ENCODE measurements around the gene KLHL22.
"Not testable (repeated sequence)": the region's sequence is repeated elsewhere in the genome, so short reads cannot be mapped to it uniquely, and the experiment has no call there.

KLHL22 gene

DNA sequence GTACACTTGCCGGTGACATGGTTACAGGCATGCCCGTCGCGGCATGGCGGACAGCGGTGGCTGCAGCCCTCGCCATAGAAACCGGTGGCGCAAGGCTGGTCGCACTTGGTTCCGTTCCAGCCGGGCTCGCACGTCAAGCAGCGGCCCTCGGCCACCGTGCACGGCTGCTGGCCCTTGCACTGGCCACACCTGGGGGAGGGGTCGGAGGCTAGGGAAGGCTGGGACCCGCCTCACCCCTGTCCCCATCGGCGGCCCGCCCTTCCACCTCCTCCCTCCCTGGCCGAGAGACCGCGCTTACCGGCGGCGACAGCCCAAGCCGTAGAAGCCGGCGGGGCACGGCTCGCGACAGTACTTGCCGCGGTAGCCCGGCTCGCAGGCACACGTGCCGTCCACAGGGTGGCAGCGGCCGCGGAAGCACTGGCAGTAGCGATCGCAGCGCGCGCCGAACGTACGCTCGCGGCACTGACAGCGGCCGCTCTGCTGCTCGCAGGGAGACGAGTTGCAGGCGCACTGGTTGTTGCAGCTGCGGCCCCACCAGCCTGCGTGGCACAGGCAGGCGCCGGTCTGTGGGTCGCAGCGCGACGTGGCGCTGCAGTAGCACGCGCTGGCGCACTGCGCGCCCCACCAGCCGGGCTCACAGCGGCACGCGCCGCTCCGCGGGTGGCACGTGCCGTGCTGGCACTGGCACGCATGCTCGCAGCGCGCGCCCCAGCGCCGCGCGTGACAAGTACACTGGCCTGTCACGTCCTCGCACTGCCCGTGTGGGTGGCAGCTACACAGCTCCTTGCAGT lies 64.7 kb downstream of the KLHL22 start:
- peak; percentile 73 for DNase-seq

GRCh38 chr22:20430101-20430719 lies 65.4 kb downstream of the KLHL22 start:
- no peak for DNase-seq

GRCh38 chr22:20429254-20430100 lies 66.1 kb downstream of the KLHL22 start:
- peak; percentile 83 for DNase-seq

GRCh38 chr22:20428496-20429253 lies 66.9 kb downstream of the KLHL22 start:
- DNase-seq = no peak

GRCh38 chr22:20427945-20428417 lies 67.6 kb downstream of the KLHL22 start:
- DNase-seq = no peak

GRCh38 chr22:20427104-20427944 lies 68.3 kb downstream of the KLHL22 start:
- no peak for DNase-seq

DNA sequence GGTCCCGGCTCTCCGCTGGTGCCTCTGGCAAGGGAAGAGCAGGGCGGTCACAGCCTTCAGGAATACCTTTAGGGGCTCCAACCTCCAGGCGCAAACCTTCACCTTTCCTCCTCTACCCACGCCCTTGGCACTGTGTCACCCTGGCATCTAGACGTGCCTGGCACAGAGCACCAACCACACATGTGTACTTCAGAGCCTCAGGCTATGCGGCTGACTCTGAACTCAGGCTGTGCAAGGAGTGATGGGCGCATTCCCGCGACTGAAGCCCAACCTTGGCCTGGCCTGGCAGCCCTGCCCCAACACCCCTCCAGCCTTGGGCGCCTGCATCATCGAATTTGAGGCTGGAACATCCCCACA lies 69.4 kb downstream of the KLHL22 start:
- no peak for DNase-seq

DNA sequence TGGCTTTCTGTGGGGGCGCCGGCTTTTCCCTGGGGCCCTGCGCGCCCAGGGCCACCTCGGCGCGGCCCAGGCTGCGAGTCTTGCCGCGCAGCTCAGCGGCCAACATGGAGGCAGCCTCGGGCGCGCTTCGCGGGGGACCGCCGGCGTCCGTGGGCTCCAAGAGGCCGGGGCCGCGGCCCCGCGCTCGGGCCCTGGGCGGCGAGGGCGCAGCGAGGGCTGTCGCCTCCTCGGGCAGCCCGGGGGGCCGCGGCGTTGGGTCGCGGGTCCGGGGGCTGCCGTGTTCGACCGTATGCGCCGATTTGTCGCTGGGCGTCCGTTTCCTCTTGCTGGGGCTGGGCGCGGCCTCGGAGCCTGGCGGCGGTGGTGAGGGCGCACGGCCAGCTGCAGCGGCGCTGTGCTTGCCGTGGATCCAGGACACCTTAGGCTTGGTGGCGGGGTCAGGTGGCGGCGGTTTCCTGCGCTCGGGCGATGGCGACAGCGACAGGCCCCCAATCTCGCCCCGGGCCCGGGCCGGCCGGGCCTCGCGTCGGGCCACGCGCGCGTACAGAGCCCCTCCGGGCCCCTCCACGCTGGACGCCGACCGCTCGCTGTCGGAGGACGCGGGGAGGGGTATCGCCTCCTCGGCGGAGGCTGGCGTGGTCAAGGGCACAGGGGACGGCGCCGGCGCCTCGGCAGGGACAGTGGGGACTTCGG lies 69.9 kb downstream of the KLHL22 start:
- DNase-seq = no peak

DNA sequence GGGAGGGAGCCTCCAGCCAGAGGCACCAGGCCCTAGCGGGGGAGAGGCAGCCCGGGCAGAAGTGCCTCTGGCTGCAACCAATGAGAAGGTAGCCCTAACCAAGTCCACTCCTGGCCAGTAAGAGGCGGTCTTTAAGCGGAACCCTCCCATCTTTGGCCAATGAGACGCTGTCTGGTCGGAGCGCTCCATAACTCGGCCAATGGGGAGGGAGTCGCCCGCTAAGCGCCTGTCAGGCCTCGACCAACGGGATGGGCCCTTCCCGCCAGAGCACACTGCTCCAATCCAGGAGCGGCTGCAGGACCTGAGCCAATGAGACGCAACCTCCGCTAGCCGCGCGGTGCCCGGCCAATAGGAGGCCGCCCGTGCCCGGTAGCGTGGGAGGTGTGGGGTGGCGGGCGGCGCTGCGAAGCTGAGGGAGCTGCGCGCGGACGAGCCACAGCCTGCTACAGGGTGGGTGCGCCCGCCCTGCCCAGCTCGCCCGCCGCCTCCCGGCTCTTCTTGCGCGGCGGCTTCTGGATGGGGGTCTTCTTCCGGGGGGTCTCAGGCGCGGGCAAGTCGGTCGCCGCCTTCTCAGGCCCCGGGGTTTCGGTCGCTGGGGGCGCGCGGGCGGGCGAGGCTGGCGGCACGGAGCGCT lies 70.5 kb downstream of the KLHL22 start:
- DNase-seq = no peak

GRCh38 chr22:20424568-20424931 lies 71.0 kb downstream of the KLHL22 start:
- no peak for DNase-seq

DNA sequence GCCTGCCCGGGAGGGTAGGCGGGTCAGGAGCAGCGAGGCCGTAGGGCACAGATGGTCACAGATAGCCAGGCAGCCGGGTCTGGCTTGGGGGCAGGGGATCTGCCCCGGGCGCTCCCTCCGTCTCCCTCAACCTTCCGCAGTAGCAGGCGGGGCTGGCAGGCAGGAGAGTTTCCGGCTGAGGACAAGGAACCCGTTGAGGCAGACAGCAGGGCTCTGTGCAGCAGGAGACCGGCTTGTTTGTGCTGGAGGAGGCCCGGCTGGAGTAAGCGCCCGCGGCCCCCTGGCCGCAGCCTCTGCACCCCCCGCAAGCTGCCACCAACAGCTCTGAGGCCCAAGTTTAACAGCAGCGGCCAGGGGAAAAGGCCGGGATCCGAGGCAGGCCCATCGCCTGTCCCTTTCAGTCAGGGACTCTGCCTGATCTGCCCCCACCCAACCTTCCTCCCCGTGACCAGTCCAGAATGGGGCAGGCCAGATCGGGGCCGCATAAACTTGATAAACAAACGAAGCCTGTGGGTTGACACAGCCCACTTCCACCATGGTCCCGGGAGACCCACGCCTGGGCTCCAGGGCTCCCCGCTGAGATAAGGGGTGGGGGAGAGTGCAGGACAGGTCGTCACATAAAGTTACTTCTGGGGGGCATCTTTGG lies 71.6 kb downstream of the KLHL22 start:
- no peak for DNase-seq

- DNase-seq = no peak
Observed at GRCh38 chr22:20423008-20423905, 72.3 kb downstream of the KLHL22 start.

- DNase-seq = no peak
Observed at GRCh38 chr22:20422271-20423007, 73.2 kb downstream of the KLHL22 start.

DNA sequence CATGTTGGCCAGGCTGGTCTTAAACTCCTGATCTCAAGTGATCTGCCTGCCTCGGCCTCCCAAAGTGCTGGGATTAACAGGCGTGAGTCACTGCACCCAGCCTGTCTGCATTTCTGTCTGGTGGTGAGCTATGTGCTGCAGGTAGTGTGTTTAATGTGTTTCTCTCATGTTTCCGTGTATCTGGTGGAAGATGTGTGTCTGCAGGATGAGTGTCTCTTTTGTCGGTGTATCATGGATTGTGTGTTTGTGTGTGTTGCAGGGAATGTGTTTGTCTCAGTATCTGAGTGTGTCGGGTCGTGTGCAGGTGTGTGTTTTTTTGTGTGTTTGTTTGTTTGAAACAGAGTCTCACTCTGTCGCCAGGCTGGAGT lies 74.1 kb downstream of the KLHL22 start:
- DNase-seq = no peak

DNA sequence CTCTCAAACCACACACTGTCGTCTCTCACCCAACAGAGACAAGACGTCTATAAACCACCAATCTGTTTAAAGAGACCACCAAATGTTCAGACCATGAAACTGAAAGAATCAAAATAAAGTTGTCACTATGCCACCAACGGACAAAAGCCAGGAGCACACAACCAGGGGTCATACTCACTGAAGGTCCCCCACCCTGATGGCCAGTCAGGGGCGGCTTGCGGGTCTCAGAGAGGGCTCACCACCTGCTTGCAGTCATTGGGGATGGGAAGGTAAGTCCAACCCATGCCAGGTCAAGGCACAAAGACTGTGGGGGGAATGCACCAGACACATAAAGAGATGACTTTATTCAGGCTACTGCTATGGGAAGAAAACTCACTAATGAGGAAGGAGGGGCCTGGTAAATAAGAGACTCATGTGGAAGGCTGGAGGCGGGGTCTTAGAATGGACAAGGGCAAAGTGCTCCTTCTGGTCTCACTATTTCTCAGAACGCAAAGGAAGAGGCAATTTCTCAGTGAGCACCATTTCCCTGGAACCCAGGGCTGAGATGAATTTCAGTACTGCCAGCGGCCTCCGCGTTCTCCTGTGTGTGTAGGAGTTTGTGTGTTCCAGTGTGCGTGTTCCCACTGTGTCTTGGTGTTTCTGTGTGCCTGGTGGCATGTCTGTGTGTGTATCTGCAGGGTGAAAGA lies 75.3 kb downstream of the KLHL22 start:
- DNase-seq = no peak

DNA sequence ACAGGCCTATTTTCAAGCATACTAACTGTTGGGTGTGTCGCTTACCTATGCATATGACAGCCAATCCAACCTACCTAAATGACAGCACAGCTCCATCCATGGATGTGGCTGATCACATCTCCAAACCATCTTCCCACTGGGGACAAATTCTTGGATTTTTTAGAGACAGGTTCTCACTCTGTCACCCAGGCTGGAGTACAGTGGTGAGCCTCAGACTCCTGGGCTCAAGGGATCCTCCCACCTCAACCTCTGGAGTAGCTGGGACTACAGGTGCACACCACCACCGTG lies 76.0 kb downstream of the KLHL22 start:
- no peak for DNase-seq

DNA sequence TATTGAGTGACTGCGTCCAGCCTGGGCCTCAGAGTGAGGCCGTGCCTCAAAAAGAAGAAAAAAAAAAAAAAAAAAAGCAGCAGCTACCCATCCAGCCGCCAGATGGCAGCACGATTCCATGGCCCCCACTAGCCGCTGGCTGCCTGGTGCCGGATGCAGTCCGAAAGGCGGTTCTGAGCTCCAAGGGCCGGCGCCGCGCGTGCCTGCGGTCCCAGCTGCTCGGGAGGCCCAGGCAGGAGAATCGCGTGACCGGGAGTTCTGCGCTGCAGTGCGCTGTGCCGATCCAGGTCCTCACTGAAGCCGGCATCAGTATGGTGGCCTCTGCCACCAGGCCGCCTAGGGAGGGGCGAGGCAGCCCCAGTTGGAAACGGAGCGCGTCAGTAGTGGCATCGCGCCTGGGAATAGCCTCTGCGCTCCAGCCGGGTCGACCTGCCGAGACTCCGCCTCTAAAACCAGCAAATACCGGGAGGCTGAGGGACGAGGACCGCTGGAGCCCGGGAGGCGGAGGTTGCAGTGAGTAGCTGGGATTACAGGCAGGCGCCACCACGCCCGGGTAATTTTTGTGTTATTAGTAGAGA lies 77.3 kb downstream of the KLHL22 start:
- DNase-seq = peak; percentile 78

- not testable (repeated sequence) for DNase-seq
Observed at GRCh38 chr22:20415699-20416098, 79.9 kb downstream of the KLHL22 start.
